NK-92 (cell line): ENCODE data around the gene TRERF1.

Experiments
- DNase-seq: peaks from one replicate; lab custom pipeline; 2025; ENCODE audit not compliant: unreplicated experiment; lab: John Stamatoyannopoulos, UW

Gene TRERF1

DNA sequence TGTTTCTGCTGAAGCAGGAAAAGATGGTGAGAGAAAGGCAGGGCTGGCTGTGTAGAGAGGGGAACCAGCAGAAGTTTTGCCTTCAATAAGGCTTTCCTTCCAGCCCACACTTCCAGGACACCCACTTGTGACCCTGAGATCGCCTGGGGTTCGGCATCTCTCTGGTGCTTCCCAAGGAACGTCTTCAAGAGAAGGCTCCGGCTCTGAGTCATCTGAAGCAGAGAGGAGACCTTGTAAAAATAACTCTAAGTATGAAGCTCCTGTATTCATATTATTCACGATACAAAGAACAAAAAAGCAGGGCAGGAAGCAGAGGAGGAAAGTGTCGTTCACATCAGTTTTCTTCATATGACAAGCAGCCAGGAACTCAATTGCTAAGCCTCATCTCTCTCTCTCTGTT lies 138.7 kb downstream of the TRERF1 start:
- DNase-seq, result no peak

DNA sequence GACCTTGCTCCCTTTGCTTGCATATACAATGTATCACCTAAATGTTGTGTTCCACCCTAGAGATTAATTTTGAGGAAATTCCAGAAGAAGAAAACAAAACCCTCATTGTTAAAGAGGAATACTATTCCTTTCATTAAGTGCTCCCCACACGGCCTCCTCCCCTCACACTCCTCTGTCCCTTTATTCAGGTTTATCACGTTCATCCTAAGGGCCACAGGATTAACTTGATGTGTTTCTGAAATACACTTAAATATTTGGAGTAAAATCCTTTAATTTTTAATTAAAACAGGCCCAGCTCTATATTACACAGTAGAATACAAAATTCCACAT lies 144.6 kb downstream of the TRERF1 start:
- no peak for DNase-seq

GRCh38 chr6:42306439-42307140 lies 145.1 kb downstream of the TRERF1 start:
- no peak for DNase-seq

GRCh38 chr6:42304053-42304712 lies 147.5 kb downstream of the TRERF1 start:
- no peak for DNase-seq

DNA sequence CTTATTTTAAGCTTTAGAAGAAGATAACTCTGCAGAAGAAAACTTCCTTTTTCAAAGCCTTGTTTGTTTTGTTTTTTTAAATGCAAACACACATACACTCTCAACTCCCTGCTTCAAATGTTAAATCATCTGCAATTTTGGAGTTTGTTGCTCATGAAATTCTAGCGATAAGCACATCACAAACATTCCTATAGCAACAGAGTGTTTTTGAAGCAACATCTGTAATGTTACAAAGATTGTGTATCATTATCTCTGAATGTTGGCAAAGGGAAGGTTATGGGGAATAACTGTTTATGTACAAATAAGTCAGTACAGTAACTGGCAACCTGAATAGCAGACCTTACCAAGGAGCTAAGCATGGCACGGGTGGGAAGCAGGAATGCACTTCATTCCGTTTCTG lies 149.3 kb downstream of the TRERF1 start:
- DNase-seq, result no peak

DNA sequence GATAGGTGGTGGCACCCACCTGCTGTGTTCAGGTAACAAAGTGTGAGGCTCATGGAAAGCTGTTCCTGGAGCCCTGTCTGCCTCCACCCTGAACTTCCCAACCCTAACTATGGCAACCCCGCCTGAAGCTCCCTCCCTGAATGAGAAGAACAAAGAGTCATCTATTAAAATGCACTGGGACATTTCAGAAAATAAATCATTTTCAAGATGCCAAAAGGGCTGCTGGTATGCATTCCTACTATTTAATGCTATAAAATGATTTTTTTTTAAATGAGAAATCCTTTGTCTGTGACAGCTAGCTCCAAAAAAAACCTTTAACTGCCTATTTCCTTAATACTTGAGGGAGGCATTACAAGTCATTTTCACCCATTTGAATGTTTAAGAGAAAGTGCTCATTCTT lies 149.7 kb downstream of the TRERF1 start:
- DNase-seq, result no peak

GRCh38 chr6:42300701-42301100 lies 151.0 kb downstream of the TRERF1 start:
- no peak for DNase-seq

DNA sequence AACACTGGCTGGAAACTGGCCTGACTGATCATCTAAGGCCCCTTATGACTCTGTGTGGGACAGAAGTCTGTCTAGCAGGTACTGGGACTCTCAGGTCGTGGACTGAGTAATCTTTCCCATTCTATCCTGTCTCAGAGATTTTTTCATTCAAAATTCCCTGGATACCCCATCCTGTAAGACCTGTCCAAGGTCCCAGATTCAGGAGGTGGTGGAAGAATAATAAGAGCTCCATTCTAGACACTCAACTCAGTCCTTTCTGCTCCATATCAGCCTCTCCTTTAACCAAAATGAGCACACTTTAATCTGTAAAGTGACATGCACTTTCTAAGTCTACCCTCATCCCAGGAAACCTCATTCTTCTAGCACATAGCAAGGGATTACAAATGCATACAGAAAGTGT lies 151.5 kb downstream of the TRERF1 start:
- DNase-seq, result no peak

DNA sequence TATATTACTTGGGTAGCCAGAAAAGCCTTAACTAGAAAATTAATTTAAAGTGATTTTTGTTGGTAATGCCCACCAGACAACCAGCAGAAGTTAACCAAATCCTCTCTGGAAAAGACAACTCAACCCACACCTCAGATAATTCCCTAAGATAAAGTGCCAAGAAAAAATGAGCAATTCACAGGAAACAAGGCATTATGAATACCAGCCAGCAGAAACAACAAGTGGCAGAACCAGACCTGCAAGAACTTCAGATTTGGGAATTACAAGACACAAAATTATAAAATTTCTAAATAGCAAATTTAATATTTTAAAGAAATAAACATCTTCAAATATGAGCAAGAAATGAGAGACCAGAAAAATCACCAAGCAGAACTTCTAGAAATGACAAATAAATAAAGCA lies 154.1 kb downstream of the TRERF1 start:
- DNase-seq, result no peak

GRCh38 chr6:42296614-42297013 lies 155.1 kb downstream of the TRERF1 start:
- DNase-seq, result no peak

DNA sequence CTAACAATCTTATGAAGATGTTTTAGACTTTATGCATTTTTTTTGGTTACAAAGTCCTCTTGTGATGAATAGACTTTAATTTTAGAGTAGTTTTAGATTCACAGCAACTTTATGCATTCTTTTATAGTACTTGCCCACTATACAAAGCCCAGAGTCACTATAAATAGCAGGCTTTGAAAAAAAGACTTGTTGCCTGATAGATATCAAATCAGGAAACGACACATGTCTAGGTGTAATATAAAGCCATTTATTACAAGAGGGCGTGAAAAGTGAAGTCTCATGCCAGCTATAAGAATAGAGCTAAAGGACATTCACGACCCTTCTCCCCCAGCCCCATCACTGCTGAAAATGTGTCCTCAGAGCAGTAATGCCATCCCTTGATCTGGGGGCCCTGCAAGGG lies 156.0 kb downstream of the TRERF1 start:
- no peak for DNase-seq

GRCh38 chr6:42295181-42295580 lies 156.5 kb downstream of the TRERF1 start:
- no peak for DNase-seq

GRCh38 chr6:42294759-42295158 lies 157.0 kb downstream of the TRERF1 start:
- no peak for DNase-seq

DNA sequence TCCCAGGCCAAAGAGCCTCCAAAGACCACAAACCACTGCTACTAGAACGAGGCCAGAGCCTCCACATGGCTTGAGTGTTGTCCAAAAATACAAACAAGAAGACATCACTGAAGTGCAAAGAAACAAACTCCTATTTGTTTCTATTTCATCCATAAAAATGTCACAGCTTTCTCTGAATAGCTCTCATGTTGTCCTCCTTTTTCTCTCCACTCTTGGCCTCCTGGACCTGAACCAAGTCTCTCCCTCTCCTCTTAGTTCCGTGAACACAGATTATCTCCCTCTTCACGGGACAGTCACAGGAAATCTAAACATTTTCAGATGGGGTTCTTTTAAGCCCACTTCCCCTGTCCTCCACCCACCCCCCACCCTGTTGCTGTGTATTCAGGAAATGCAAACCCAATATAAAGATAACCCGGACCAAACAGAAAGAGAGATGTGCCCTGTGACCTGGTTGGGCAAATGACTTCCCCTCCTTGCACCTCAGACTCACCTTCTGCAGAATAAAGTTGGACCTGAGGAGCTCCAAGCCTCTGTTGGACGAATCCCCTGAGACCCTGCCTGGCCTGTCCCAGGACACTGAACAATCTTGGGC lies 158.2 kb downstream of the TRERF1 start:
- DNase-seq, result no peak

GRCh38 chr6:42292004-42292740 lies 159.6 kb downstream of the TRERF1 start:
- no peak for DNase-seq

- DNase-seq, result no peak
Observed at GRCh38 chr6:42287756-42288155, 164.0 kb downstream of the TRERF1 start.

- no peak for DNase-seq
Observed at GRCh38 chr6:42281570-42281969, 170.2 kb downstream of the TRERF1 start.

DNA sequence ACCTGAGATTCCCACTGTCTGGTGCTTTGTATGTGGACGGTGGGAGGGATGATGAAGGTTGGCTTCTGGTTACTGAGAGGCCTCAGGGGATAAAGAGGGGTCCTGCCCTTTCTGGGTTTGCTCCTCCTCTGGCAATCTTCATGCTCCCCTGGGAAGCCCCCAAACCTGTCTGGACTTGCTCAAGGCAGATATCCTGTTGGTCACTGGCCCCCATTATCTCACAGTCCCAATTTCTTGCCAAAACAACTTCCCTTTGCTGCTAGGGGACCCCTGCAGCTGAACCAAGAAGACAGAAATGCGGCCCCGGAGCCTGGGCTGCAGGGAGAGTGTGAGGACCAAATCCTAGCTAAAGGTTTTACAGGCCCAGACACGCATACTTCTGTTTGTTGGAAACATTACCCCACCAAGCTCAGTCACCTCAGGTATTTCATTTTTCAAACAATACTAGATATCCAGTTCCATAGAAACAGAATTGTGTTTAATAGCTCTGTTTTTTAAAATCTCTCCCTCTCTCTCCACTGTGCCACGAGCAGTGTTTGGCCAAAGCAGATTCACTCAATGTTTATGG lies 170.7 kb downstream of the TRERF1 start:
- no peak for DNase-seq

DNA sequence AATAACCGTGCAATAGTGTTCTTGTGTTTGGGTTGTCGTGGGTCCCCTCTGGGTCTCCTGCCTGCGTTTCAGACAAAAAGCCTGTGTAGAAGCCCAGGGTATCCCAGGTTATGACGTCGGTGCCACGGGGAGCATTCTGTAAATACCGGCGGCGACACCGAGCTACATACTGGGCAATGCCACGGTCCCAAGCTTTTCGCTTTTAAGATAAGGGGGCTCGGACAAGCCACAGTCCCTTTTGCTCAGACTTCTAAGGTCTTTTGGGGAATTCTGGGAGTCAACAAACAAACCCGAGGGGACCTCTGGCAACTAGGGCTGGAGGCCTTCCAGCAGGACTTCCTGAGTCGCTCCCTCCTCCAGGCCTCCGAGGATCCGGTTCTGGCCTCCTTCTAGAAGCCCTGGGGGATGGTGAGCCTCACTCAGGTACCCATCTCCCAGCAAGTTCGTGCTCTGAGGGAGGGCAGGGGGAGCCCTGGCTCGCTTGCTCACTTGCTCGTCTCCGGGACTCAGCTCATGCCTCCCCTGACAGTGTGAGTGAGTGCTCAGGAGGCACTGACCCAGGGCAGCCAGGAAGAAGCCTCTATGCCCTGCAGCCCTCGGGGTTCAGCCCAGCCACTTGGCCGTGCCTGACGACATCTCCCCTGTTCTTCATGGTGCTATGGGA lies 171.6 kb downstream of the TRERF1 start:
- no peak for DNase-seq

- DNase-seq, result no peak
Observed at GRCh38 chr6:42279144-42279781, 172.5 kb downstream of the TRERF1 start.
